HUES64 (cell line): ENCODE measurements around the gene ADCK1.

ENCODE experiments used
- H3K27ac ChIP-seq: 2 replicates; pipeline ENCODE4 v1.7.0; 2013; ENCODE audit warnings: low read depth, low read length, inconsistent platforms
- H3K27me3 ChIP-seq: 2 replicates; pipeline ENCODE4 v1.6.1; 2013; ENCODE audit warnings: mild to moderate bottlenecking, low read length; ENCODE audit not compliant: insufficient read depth
- H3K36me3 ChIP-seq: 2 replicates; pipeline ENCODE4 v1.6.1; 2013; ENCODE audit warnings: mild to moderate bottlenecking, low read length; ENCODE audit not compliant: insufficient read depth
- H3K4me1 ChIP-seq: 2 replicates; pipeline ENCODE4 v1.6.1; 2013; ENCODE audit warnings: mild to moderate bottlenecking, low read length, moderate library complexity; ENCODE audit not compliant: insufficient read depth
- H3K4me3 ChIP-seq: 2 replicates; pipeline ENCODE4 v1.5.1; 2013; ENCODE audit warnings: mild to moderate bottlenecking, low read length, moderate library complexity
- H3K9ac ChIP-seq: 2 replicates; pipeline ENCODE4 v1.6.1; 2013; ENCODE audit warnings: mild to moderate bottlenecking, low read depth, low read length
- H3K9me3 ChIP-seq: 2 replicates; pipeline ENCODE4 v1.6.1; 2013; ENCODE audit warnings: low read depth, low read length; ENCODE audit not compliant: insufficient read depth
- WGBS: fragments of 150-250, 120-280 bp; methylation state at CpG from one replicate; pipeline ENCODE4 v1.1.7; 2013; ENCODE audit warnings: missing lambda C conversion rate; 5-methylcytosine and 5-hydroxymethylcytosine counted together

ADCK1 gene

DNA sequence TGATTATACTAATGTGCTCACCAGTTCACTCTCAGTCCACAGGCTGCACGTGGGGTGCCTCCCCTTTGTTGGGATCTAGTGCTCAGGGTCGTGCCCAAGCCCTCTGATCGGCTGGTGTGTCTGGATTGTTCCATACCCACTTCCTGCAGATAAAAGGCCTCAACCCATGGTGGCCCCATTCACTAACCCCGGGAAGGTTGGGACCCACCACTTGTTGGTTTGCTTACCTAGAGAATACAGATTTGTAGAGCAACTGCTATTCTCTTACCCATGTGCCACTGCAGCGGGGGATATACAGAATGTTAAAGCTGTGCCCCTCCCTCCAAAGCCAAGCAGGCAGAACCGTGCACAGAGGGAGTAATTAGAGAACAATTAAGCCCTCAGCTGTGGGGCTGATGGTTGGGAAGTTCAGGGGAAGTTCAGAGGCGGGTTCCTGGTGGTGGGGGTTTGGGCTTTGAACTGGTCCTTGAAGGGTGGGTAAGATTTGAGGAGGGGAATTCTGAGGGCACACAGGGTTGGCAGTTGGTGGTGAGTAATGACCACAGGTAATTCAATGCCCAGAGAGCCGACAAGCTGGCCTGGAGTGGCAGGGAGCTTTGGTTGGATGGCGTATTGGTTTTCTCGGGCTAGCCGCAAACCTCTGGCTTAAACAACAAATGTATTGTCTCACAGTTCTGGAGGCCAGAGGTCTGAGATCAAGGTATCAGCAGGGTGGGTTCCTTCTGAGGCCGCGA, 68.8 kb downstream of the ADCK1 start:
- no peaks in the 10 kb centered on the region for H3K9me3 ChIP-seq
- 86% methylated on average over 13 of the region's 13 CpGs for WGBS
- H3K36me3 ChIP-seq, result no peaks in the 10 kb centered on the region
- no peaks in the 10 kb centered on the region for H3K27me3 ChIP-seq
- no peaks in the 10 kb centered on the region for H3K4me1 ChIP-seq
- no peak overlapping the region for H3K4me3 ChIP-seq
- no peak overlapping the region for H3K27ac ChIP-seq
- no peak overlapping the region for H3K9ac ChIP-seq

DNA sequence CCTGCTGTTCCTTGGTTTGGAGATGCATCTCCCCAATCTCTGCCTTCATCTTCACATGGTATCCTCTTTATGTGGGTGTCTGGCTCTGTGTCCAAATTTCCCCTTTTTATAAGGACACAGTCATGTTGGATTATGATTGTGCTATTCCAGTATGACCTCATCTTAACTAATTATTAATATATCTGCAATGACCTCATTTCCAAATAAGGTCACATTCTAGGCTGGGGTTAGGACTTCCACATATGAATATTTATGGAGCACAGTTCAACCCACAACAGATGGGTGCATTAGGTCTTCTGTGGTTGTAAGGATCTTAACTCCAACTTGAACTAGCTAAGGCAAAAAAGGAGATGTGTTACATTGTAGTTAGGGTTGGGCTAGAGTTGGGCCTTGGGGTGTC, 69.4 kb downstream of the ADCK1 start:
- Histone ChIP-seq H3K36me3 (no peaks in the 10 kb centered on the region), H3K9ac (no peak overlapping the region)

DNA sequence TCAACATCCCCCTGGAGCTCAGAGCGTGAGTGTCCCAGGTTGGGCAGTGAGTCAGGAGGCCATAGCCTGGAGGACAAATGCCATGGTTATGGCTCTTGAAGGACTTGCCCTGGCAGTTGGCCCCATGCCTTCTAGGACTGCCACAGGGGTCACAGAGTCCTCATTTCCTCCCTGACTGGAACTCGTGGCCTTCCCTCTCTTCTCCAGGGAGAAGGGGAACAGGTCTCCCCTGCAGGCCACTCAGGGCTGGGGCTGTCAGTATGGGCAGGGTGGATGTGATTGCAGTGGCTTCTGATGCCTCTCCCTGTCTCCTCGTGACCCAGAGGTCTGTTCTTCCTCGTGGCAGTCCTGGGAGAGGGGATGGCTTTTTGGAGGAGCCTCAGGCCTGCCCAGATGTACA, 70.7 kb downstream of the ADCK1 start:
- Histone ChIP-seq H3K27me3 (no peaks in the 10 kb centered on the region), H3K9me3 (no peaks in the 10 kb centered on the region), H3K9ac (no peak overlapping the region), H3K27ac (no peak overlapping the region), H3K4me3 (no peak overlapping the region), H3K36me3 (no peaks in the 10 kb centered on the region), H3K4me1 (no peaks in the 10 kb centered on the region)
- WGBS, result 95% methylated on average over 4 of the region's 4 CpGs

More for the DNA sequence above, 69.4 kb downstream of the ADCK1 start:
- Histone ChIP-seq H3K4me1 (no peaks in the 10 kb centered on the region), H3K27ac (no peak overlapping the region), H3K9me3 (no peaks in the 10 kb centered on the region), H3K27me3 (no peaks in the 10 kb centered on the region), H3K4me3 (no peak overlapping the region)

DNA sequence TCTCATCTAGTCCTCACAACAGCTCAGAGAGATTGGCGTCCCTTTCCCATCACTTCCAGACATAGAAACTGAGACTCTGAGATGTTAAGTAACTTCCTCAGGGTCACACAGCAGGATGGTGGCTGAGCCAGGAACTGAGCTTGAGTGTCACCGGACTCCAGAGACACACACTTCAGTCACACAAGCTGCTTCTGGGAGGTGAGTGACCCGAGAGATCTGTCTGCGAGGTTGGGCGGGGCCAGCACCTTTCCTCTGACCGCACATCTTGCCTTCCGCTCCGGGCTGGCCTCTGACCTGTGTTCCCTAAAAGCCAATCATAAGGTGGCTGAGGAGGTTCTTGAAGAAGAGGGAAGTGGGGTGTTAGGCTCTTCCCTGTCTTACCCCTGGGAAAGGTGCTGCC, 72.2 kb downstream of the ADCK1 start:
- Histone ChIP-seq H3K27ac (no peak overlapping the region), H3K4me3 (no peak overlapping the region), H3K4me1 (no peaks in the 10 kb centered on the region), H3K9me3 (no peaks in the 10 kb centered on the region), H3K36me3 (no peaks in the 10 kb centered on the region), H3K9ac (no peak overlapping the region), H3K27me3 (no peaks in the 10 kb centered on the region)
- 90% methylated on average over 8 of the region's 8 CpGs for WGBS

DNA sequence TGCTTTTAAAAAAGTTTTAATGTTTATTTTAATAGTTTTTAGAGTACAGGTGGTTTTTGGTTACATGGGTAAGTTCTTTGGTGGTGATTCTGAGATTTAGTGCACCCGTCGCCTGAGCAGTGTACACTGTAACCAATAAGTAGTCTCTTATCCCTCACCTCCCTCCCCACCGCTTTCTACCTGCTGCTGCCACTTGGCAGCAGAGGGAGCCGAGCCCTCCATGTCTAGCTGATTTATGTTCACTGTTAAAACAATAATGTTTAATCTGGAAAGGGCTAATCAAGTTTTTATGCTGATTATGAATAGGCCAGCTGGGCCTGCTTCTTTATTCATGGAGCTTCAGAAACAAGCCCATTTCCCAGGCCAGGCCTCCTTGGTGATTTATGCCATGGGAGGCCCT, 73.1 kb downstream of the ADCK1 start:
- H3K4me3 ChIP-seq, result no peak overlapping the region
- no peaks in the 10 kb centered on the region for H3K9me3 ChIP-seq
- H3K9ac ChIP-seq, result no peak overlapping the region
- H3K4me1 ChIP-seq, result no peaks in the 10 kb centered on the region
- H3K27ac ChIP-seq, result no peak overlapping the region
- H3K27me3 ChIP-seq, result no peaks in the 10 kb centered on the region
- WGBS, result 100% methylated on average over 3 of the region's 4 CpGs
- H3K36me3 ChIP-seq, result no peaks in the 10 kb centered on the region

- H3K27ac ChIP-seq, result no peak overlapping the region
- no peaks in the 10 kb centered on the region for H3K36me3 ChIP-seq
- H3K9ac ChIP-seq, result no peak overlapping the region
- peaks cover 7% of the 10 kb centered on the region; the same call in 1 of the 2 replicates for H3K4me1 ChIP-seq
- no peaks in the 10 kb centered on the region for H3K9me3 ChIP-seq
- 94% methylated on average over 4 of the region's 4 CpGs for WGBS
- no peak overlapping the region for H3K4me3 ChIP-seq
- H3K27me3 ChIP-seq, result no peaks in the 10 kb centered on the region
Measured at GRCh38 chr14:77878783-77879182, 78.9 kb downstream of the ADCK1 start.

DNA sequence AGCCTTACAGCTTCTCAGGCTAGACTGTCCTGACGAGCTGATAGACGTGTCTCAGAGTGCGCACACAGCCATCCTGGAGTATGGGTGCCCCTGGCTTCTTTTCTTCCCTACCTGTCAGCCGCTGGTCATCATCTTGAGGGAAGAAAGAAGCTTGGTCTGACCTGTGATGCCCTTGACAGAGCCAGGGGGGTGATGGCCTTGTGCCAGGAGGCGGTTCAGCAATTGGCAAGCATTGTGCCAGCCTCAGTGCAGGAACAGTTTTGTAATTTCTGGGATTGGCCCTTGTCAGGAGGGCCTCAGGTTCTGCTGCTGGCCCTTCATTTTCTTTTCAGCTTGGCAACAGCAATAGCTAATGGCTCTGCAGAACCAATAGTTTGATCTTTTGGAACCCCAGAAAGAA, 80.1 kb downstream of the ADCK1 start:
- Histone ChIP-seq H3K27ac (no peak overlapping the region), H3K9me3 (no peaks in the 10 kb centered on the region), H3K4me3 (no peak overlapping the region), H3K27me3 (no peaks in the 10 kb centered on the region), H3K36me3 (no peaks in the 10 kb centered on the region), H3K4me1 (peaks cover 7% of the 10 kb centered on the region; the same call in 1 of the 2 replicates), H3K9ac (no peak overlapping the region)
- 97% methylated on average over 5 of the region's 5 CpGs for WGBS

- 95% methylated on average over 5 of the region's 5 CpGs for whole genome bisulfite sequencing
- Histone ChIP-seq H3K4me3 (no peak overlapping the region), H3K27ac (no peak overlapping the region), H3K27me3 (no peaks in the 10 kb centered on the region), H3K36me3 (no peaks in the 10 kb centered on the region), H3K9ac (no peak overlapping the region), H3K4me1 (peaks cover 7% of the 10 kb centered on the region; the same call in 1 of the 2 replicates), H3K9me3 (no peaks in the 10 kb centered on the region)
Measured at GRCh38 chr14:77882098-77882497, 82.2 kb downstream of the ADCK1 start.

GRCh38 chr14:77882636-77883035, 82.7 kb downstream of the ADCK1 start:
- no peaks in the 10 kb centered on the region for H3K27me3 ChIP-seq
- no peak overlapping the region for H3K4me3 ChIP-seq
- 91% methylated on average over 3 of the region's 4 CpGs for WGBS
- H3K9ac ChIP-seq, result no peak overlapping the region
- H3K9me3 ChIP-seq, result no peaks in the 10 kb centered on the region
- H3K27ac ChIP-seq, result no peak overlapping the region
- H3K4me1 ChIP-seq, result peaks cover 7% of the 10 kb centered on the region; the same call in 1 of the 2 replicates
- no peaks in the 10 kb centered on the region for H3K36me3 ChIP-seq

DNA sequence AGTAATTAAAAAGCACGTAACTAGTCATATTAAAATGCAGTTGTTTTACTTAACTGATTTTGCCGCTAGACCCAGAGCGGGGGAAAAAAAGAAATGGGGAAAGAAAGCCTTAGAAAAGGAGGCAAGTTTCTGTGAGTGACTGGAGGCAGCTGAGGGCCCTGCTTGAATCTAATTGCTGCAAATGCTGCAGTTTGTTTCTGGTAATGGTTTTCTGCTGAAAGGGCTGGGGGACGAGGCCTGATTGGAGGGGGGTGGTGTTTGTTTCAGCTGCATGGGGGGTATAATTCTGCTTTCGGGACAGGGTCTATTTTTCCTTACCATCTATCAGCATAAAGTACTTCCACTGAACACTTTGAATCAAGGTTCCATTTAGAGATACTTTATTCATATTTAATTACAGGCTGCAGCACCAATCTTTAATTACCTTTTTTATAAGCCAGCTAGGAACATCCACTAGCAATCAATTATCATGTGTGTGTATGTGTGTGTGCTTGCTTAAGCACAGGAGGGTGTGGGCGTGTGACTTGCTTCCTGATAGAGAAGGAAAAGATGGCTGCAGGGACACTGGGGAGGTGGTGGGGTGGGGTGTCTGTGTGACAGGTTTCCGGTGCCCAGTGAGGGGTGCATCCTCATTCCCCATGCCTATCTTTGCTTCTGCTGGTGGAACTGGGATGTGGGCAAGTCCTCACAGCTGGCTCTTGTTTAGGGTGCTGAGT, 83.4 kb downstream of the ADCK1 start:
- H3K4me1 ChIP-seq, result peaks cover 7% of the 10 kb centered on the region; the same call in 1 of the 2 replicates
- H3K9me3 ChIP-seq, result no peaks in the 10 kb centered on the region
- H3K4me3 ChIP-seq, result no peak overlapping the region
- no peak overlapping the region for H3K27ac ChIP-seq
- WGBS, result 84% methylated on average over 6 of the region's 7 CpGs
- H3K9ac ChIP-seq, result no peak overlapping the region
- no peaks in the 10 kb centered on the region for H3K27me3 ChIP-seq
- H3K36me3 ChIP-seq, result no peaks in the 10 kb centered on the region

DNA sequence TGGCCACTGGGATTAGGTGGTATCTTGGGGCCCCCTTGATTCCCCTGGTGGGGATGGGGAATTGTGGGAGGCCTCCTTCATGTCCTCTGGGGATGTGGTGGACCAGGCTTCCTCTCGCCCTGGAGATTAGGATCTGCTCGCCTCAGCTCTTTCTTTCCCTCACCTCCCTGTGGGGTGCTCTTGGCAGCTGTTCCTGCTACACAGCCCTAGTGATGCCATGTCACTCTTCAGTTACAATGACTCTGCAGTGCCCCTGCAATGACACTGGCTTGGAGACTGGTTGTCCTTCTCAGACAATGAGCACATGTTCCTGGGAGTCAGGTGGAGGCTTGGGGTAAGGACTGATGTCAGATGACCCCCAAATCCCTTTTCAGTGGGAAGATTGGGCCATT, 83.9 kb downstream of the ADCK1 start:
- WGBS, result 87% methylated on average over 2 of the region's 2 CpGs
- Histone ChIP-seq H3K9ac (no peak overlapping the region), H3K4me1 (peaks cover 7% of the 10 kb centered on the region; the same call in 1 of the 2 replicates), H3K9me3 (no peaks in the 10 kb centered on the region), H3K4me3 (no peak overlapping the region), H3K27ac (no peak overlapping the region), H3K27me3 (no peaks in the 10 kb centered on the region), H3K36me3 (no peaks in the 10 kb centered on the region)
